CD14-positive monocyte (primary cell): ENCODE results near the gene SLC25A42. TPM values are rescaled to one million over a fixed set of nuclear protein-coding genes. Genes with fewer than 3 reads are reported as not detected.

Experiments
- DNase-seq, 3 donors: peaks; one replicate each; pipeline ENCODE4 v3.0.0-alpha.2; 2011 to 2022
- H2AFZ ChIP-seq: 2 replicates; pipeline ENCODE4 v1.6.0; 2012; ENCODE audit warnings: mild to moderate bottlenecking, low read depth, low read length, inconsistent platforms; ENCODE audit not compliant: insufficient read depth, poor library complexity, severe bottlenecking
- H3K27ac ChIP-seq, 2 donors: 1 replicate in 1 of 2; 2 replicates in 1 of 2; pipeline ENCODE4 v1.5.1; 2012 to 2013; ENCODE audit warnings: low read length in 2 of 2, control low read depth in 1 of 2, inconsistent platforms in 1 of 2, low read depth in 1 of 2, mild to moderate bottlenecking in 1 of 2
- H3K27me3 ChIP-seq, 2 donors: one replicate each; pipeline versions ENCODE4 v1.6.0 to v1.6.1; 2011 to 2013; ENCODE audit warnings: low read length in 2 of 2; ENCODE audit not compliant: control insufficient read depth in 2 of 2, insufficient read depth in 2 of 2
- H3K36me3 ChIP-seq, 2 donors: replicated peaks in 1 of 2; 1 replicate in 1 of 2; 2 replicates in 1 of 2; pipeline versions ENCODE4 v1.5.1 to v1.6.1; 2012 to 2013; ENCODE audit warnings: low read length in 2 of 2, control low read depth in 1 of 2, inconsistent platforms in 1 of 2, mild to moderate bottlenecking in 1 of 2; ENCODE audit not compliant: insufficient read depth in 2 of 2, control insufficient read depth in 1 of 2
- H3K4me1 ChIP-seq, 2 donors: 1 replicate in 1 of 2; 2 replicates in 1 of 2; pipeline versions ENCODE4 v1.5.1 to v1.6.1; 2012 to 2013; ENCODE audit warnings: low read length in 2 of 2, control low read depth in 1 of 2, inconsistent platforms in 1 of 2, mild to moderate bottlenecking in 1 of 2, moderate library complexity in 1 of 2; ENCODE audit not compliant: insufficient read depth in 2 of 2, control insufficient read depth in 1 of 2
- H3K4me2 ChIP-seq: replicated peaks from 2 replicates; pipeline ENCODE3; 2012; ENCODE audit warnings: low read length, moderate library complexity, mild to moderate bottlenecking; ENCODE audit not compliant: poor library complexity, severe bottlenecking; ENCODE audit errors: extremely low read depth
- H3K4me3 ChIP-seq, 3 experiments: fragments of 200-600 bp in 1 of 3; sonication (generic) in 1 of 3; replicated peaks in 1 of 3; 1 replicate in 2 of 3; 2 replicates in 1 of 3; pipeline ENCODE4 v1.5.1; 2011 to 2013; ENCODE audit warnings: low read length in 3 of 3, mild to moderate bottlenecking in 3 of 3, control low read depth in 2 of 3, low read depth in 2 of 3, inconsistent platforms in 1 of 3, moderate library complexity in 1 of 3
- H3K79me2 ChIP-seq: 2 replicates; pipeline ENCODE4 v1.6.0; 2012; ENCODE audit warnings: mild to moderate bottlenecking, control low read depth, inconsistent platforms, low read length, moderate library complexity; ENCODE audit not compliant: insufficient read depth
- H3K9ac ChIP-seq: 2 replicates; pipeline ENCODE4 v1.6.0; 2017; ENCODE audit warnings: low read length, mild to moderate bottlenecking; ENCODE audit not compliant: insufficient read depth, poor library complexity, severe bottlenecking
- H3K9me3 ChIP-seq, 2 donors: replicated peaks in 1 of 2; 1 replicate in 1 of 2; 2 replicates in 1 of 2; pipeline versions ENCODE4 v1.5.1 to v1.6.1; 2012 to 2013; ENCODE audit warnings: low read length in 2 of 2, control low read depth in 1 of 2; ENCODE audit not compliant: control insufficient read depth in 1 of 2, insufficient read depth in 1 of 2
- H4K20me1 ChIP-seq: 2 replicates; pipeline ENCODE4 v1.6.0; 2012; ENCODE audit warnings: mild to moderate bottlenecking, low read length, control low read depth, moderate library complexity; ENCODE audit not compliant: insufficient read depth
- H3K27ac Mint-ChIP-seq, 7 donors: one replicate each; pipeline ENCODE4 v1.8.0; 2020; ENCODE audit warnings: mild to moderate bottlenecking in 7 of 7, mixed read lengths in 7 of 7, moderate library complexity in 6 of 7, inconsistent platforms in 2 of 7
- H3K27me3 Mint-ChIP-seq, 3 donors: one replicate each; pipeline ENCODE4 v1.8.0; 2021 to 2022; ENCODE audit warnings: low read depth in 3 of 3, mild to moderate bottlenecking in 3 of 3, mixed read lengths in 3 of 3, moderate library complexity in 3 of 3, inconsistent platforms in 1 of 3
- H3K36me3 Mint-ChIP-seq, 2 donors: one replicate each; pipeline ENCODE4 v1.8.0; 2020; ENCODE audit warnings: mixed read lengths in 2 of 2, inconsistent platforms in 1 of 2, mild to moderate bottlenecking in 1 of 2
- H3K4me1 Mint-ChIP-seq: one replicate; pipeline ENCODE4 v1.8.0; 2020; ENCODE audit warnings: mild to moderate bottlenecking, mixed read lengths
- H3K4me3 Mint-ChIP-seq, 2 donors: one replicate each; pipeline ENCODE4 v1.8.0; 2020; ENCODE audit warnings: mild to moderate bottlenecking in 2 of 2, mixed read lengths in 2 of 2, moderate library complexity in 1 of 2
- H3K9me3 Mint-ChIP-seq, 7 donors: one replicate each; pipeline ENCODE4 v1.8.0; 2020 to 2022; ENCODE audit warnings: mixed read lengths in 7 of 7, mild to moderate bottlenecking in 6 of 7, moderate library complexity in 6 of 7, inconsistent platforms in 2 of 7
- CTCF ChIP-seq: fragments of 200-600 bp; IDR thresholded peaks from one replicate; pipeline ENCODE4 v1.8.0; 2022; ENCODE audit warnings: antibody characterized with exemption, mild to moderate bottlenecking
- WGBS: methylation state at CpG from one replicate; pipeline ENCODE4 v1.1.5; 2013; ENCODE audit warnings: missing lambda C conversion rate; ENCODE audit not compliant: insufficient coverage; 5-methylcytosine and 5-hydroxymethylcytosine counted together
- intact Hi-C, 2 donors: fragments of 100-400 bp; cut with micrococcal nuclease; formaldehyde crosslinking; loops; one replicate each; pipeline versions ENCODE4 v1.15.0 to v1.15.1; 2023
- polyA plus RNA-seq, 3 donors: library from polyadenylated mRNA; depleted of rRNA in 1 of 3; unstranded in 2 of 3; stranded (reverse) in 1 of 3; fragments of 300-500 nt in 2 of 3; fragments of >200 nt in 1 of 3; fragmentation: Illumina TruSeq in 2 of 3; gene quantifications; 1 replicate in 2 of 3; 2 replicates in 1 of 3; pipeline ENCODE4 v1.2.3, GENCODE V29; 2012 to 2021

SLC25A42 gene
- polyA plus RNA-seq, 3 donors = 0.68 to 3.1 (median 1.1) TPM

- intact Hi-C loops = no loop called here
- peaks cover 20 to 23% of the 10 kb centered on the region in 2 donors for H3K4me1 ChIP-seq
Observed at GRCh38 chr19:19075126-19075525, 11.3 kb downstream of the SLC25A42 start.

DNA sequence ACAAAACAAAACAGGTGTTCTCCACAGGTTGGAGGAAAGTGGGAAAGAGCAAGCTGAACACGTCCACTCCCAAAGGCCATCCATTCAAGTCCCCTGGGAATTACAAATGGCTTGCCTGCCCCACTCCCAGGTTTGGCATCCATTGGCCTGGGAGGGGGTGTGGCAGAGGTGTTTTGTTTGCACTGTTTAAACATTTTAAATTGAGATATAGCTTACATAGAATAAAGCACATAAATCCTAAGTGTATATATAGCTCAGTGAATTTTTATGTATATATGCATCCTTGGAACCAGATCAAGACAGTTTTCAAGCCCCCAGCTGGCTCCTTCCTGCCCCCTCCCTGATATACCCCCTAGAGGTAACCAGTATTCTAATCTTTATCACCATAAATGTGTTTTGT is 12.7 kb downstream of the SLC25A42 start:
- Histone ChIP-seq H3K27ac (peak overlapping the region in 1 of 2 donors; percentile 73), H3K9ac (peak overlapping the region; percentile 47), H4K20me1 (no peaks in the 10 kb centered on the region), H3K4me2 (no peak overlapping the region), H3K36me3 (no peaks in the 10 kb centered on the region), H2AFZ (peak overlapping the region; percentile 59), H3K4me1 (peaks cover 20 to 23% of the 10 kb centered on the region in 2 donors), H3K9me3 (no peaks in the 10 kb centered on the region), H3K27me3 (no peaks in the 10 kb centered on the region), H3K4me3 (no peak overlapping the region), H3K79me2 (no peaks in the 10 kb centered on the region)
- peaks cover 0 to 4% (median 0%) of the 10 kb centered on the region in 3 donors for H3K27me3 Mint-ChIP-seq
- DNase-seq = no peak
- H3K27ac Mint-ChIP-seq = peak overlapping the region in 2 of 7 donors; percentile 59 to 70
- no CpG with 5 or more reads among the region's 1 CpG for WGBS
- no peaks in the 10 kb centered on the region for H3K9me3 Mint-ChIP-seq
- peaks cover 2% of the 10 kb centered on the region in 2 donors for H3K36me3 Mint-ChIP-seq
- intact Hi-C loops = no loop called here
- H3K4me3 Mint-ChIP-seq = no peak overlapping the region
- H3K4me1 Mint-ChIP-seq = peaks cover 45% of the 10 kb centered on the region
- no peak for TF ChIP-seq CTCF

More at GRCh38 chr19:19075126-19075525, 11.3 kb downstream of the SLC25A42 start:
- Mint-ChIP-seq H3K4me1 (peaks cover 45% of the 10 kb centered on the region), H3K27ac (peak overlapping the region in 1 of 7 donors; percentile 47), H3K4me3 (no peak overlapping the region), H3K9me3 (no peaks in the 10 kb centered on the region), H3K27me3 (peaks cover 0 to 4% (median 0%) of the 10 kb centered on the region in 3 donors), H3K36me3 (peaks cover 4 to 7% of the 10 kb centered on the region in 2 donors)
- no peaks in the 10 kb centered on the region for H3K79me2 ChIP-seq
- no peaks in the 10 kb centered on the region for H4K20me1 ChIP-seq
- no peaks in the 10 kb centered on the region for H3K9me3 ChIP-seq
- H3K36me3 ChIP-seq = no peaks in the 10 kb centered on the region
- DNase-seq = no peak
- H3K4me3 ChIP-seq = no peak overlapping the region
- H3K27me3 ChIP-seq = no peaks in the 10 kb centered on the region
- 98% methylated on average over 4 of the region's 8 CpGs for WGBS
- no peak overlapping the region for H3K4me2 ChIP-seq
- no peak for TF ChIP-seq CTCF
- no peak overlapping the region for H2AFZ ChIP-seq
- H3K9ac ChIP-seq = no peak overlapping the region
- no peak overlapping the region for H3K27ac ChIP-seq
